Ovary (tissue), 3 donors: Measurements from ENCODE around the gene MAS1L.

Experiments
- EP300 ChIP-seq: sonication (generic); formaldehyde crosslinking; IDR thresholded peaks from one replicate; pipeline ENCODE4 v1.6.1; 2017; ENCODE audit warnings: antibody characterized with exemption
- POLR2A ChIP-seq: fragments of 450-650 bp; IDR thresholded peaks from one replicate; pipeline ENCODE4 v1.6.1; 2017; ENCODE audit warnings: antibody characterized with exemption, mild to moderate bottlenecking, moderate library complexity
- TF ChIP-seq, protein P1 (sequence below), 3 donors: fragments of 450-650 bp in 2 of 3; fragments of 200-600 bp in 1 of 3; IDR thresholded peaks; one replicate each; pipeline versions ENCODE4 v1.5.1 to v1.8.0; 2016 to 2022; ENCODE audit warnings: antibody characterized with exemption in 3 of 3, mild to moderate bottlenecking in 1 of 3
- donor health status: DM: no; HTN: no; CAD: no.

DNA sequence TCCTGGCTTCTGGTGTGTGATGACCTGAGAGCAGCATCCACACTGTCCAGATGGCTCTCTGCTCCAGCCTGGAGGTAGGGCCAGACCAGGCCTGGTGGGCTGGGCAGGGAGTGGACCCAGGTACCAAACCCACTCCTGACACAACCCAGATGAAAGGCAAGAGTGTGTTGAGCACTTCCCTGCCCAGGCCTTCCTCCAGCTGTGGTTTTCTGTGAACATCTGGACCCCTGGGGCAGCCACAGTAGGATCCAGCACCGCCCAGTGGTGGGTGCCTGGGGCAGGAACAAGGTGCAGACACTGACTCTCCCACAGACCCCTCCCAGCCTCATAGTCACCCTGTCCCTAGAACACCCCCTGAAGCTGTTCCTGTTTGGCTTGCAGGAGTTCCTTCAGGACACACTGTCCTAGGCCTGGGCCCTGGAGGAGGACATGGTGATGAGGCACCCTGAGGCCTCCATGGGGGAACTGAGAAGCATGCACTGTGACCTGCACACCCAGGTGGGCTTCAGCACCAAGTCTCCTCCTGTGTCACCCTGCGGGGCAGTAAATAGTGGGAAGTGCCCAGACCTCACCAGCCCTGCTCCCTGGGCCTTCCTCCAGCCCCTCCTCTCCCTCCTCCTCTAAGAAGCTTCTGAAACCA is 43.0 kb upstream of the MAS1L start:
- TF ChIP-seq, protein P1, sequence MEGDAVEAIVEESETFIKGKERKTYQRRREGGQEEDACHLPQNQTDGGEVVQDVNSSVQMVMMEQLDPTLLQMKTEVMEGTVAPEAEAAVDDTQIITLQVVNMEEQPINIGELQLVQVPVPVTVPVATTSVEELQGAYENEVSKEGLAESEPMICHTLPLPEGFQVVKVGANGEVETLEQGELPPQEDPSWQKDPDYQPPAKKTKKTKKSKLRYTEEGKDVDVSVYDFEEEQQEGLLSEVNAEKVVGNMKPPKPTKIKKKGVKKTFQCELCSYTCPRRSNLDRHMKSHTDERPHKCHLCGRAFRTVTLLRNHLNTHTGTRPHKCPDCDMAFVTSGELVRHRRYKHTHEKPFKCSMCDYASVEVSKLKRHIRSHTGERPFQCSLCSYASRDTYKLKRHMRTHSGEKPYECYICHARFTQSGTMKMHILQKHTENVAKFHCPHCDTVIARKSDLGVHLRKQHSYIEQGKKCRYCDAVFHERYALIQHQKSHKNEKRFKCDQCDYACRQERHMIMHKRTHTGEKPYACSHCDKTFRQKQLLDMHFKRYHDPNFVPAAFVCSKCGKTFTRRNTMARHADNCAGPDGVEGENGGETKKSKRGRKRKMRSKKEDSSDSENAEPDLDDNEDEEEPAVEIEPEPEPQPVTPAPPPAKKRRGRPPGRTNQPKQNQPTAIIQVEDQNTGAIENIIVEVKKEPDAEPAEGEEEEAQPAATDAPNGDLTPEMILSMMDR (IDR thresholded peaks at IDR 0.05), result no peak
- no peak for TF ChIP-seq EP300
- no peak for TF ChIP-seq POLR2A
